Measurements from ENCODE around the gene FKBP11. TPM values are rescaled to one million over a fixed set of nuclear protein-coding genes. Genes with fewer than 3 reads are reported as not detected.

FKBP11 gene
- total RNA-seq, 1 donor from 2014 or later: 12.4 TPM

DNA sequence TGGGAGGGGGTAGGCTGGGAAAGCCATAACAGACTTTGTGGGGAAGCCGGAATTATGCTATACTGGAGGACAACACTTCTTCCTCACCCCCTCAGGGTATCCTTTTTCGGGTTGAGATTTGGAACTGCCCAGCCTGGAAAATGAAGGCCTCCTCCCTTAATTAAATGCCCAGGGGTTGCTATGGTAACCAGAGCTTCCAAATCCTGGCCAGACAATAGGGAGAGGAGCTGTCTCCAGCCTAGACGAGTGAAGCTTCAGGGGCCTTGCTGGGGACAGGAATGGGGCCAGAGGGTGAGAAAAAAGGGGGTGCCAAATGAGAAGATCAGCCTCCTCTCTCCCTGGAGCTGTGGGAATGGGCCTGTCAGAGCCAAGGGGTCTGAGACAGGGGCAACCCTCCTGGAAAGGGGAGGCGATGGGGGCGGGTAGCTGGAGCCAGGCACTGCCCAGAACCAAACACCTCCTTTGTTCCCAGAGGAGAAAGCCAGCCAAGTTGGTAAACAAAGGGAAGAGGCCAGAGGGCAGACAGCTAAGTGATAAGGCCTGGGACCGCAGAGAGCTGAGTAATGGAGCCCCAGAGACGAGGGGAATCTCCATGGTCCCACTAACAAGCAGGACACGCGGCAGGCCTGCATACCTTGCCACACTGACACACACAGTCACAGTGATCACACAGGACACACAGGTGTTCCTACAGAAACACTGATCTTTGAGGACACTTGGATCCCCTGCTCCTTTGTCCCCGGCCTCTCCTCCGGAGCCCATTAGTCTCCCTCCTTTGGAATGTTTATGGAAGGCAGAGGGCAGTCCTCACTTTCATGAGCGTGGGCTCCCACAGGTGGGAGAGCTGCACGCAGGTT, 41.8 kb downstream of the FKBP11 start:
- DNase-seq (ENCODE audit: low read depth) (peak; percentile 35), FAIRE-seq (no peak)
- Histone ChIP-seq H3K36me3 (ENCODE audit: control insufficient read depth, insufficient read depth, low read length) (no peaks in the 10 kb centered on the region), H3K27me3 (ENCODE audit: control insufficient read depth, insufficient read depth, low read length) (no peaks in the 10 kb centered on the region), H3K4me3 (ENCODE audit: low read depth, low read length) (no peak overlapping the region)
- TF ChIP-seq, protein P1, sequence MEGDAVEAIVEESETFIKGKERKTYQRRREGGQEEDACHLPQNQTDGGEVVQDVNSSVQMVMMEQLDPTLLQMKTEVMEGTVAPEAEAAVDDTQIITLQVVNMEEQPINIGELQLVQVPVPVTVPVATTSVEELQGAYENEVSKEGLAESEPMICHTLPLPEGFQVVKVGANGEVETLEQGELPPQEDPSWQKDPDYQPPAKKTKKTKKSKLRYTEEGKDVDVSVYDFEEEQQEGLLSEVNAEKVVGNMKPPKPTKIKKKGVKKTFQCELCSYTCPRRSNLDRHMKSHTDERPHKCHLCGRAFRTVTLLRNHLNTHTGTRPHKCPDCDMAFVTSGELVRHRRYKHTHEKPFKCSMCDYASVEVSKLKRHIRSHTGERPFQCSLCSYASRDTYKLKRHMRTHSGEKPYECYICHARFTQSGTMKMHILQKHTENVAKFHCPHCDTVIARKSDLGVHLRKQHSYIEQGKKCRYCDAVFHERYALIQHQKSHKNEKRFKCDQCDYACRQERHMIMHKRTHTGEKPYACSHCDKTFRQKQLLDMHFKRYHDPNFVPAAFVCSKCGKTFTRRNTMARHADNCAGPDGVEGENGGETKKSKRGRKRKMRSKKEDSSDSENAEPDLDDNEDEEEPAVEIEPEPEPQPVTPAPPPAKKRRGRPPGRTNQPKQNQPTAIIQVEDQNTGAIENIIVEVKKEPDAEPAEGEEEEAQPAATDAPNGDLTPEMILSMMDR (IDR thresholded peaks at IDR 0.05; ENCODE audit: insufficient read depth, low read length, severe bottlenecking): no peak

DNA sequence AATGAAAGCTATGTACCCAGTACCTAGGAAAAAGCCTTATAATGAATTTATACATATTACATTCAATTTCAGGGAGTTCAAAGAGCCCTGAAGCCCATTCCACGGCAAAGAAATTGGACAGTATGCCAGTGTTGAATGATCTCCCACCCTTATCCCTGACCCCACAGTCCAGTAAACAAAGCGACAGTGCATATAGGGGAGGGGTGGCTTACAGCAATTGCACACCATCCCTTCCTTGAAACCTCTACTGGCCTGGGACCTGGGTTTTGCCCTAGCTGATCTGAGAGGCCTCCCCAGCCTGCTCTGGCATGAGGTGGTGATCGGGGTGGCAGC, 42.4 kb downstream of the FKBP11 start:
- TF ChIP-seq, protein P1 (IDR thresholded peaks at IDR 0.05; ENCODE audit: insufficient read depth, low read length, severe bottlenecking): no peak
- DNase-seq (ENCODE audit: low read depth): no peak
- Histone ChIP-seq H3K36me3 (ENCODE audit: control insufficient read depth, insufficient read depth, low read length) (no peaks in the 10 kb centered on the region), H3K27me3 (ENCODE audit: control insufficient read depth, insufficient read depth, low read length) (no peaks in the 10 kb centered on the region), H3K4me3 (ENCODE audit: low read depth, low read length) (no peak overlapping the region)
- no peak for FAIRE-seq

DNA sequence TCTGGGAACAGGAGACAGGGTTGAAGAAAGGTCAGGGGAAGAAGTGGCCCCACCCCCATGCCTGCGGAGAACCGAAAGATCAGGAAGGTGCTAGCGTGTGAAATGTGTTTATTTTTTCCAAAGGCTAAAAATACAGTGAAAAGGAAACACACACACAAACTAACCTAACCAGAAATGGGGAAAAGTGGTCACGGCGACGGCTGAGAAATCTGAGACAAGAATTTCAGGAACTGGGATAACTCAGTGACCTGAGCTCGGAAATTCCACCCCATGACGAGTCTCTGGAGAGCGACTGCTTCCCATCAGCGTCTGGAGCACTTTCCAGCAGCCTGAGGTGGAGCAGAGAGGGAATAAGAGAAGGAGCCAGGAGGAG, 43.0 kb downstream of the FKBP11 start:
- H3K27me3 ChIP-seq (ENCODE audit: control insufficient read depth, insufficient read depth, low read length): no peaks in the 10 kb centered on the region
- TF ChIP-seq, protein P1 (IDR thresholded peaks at IDR 0.05; ENCODE audit: insufficient read depth, low read length, severe bottlenecking): no peak
- FAIRE-seq: no peak
- peak overlapping the region; percentile 7 for H3K4me3 ChIP-seq (ENCODE audit: low read depth, low read length)
- no peaks in the 10 kb centered on the region for H3K36me3 ChIP-seq (ENCODE audit: control insufficient read depth, insufficient read depth, low read length)
- DNase-seq (ENCODE audit: low read depth): peak; percentile 66

DNA sequence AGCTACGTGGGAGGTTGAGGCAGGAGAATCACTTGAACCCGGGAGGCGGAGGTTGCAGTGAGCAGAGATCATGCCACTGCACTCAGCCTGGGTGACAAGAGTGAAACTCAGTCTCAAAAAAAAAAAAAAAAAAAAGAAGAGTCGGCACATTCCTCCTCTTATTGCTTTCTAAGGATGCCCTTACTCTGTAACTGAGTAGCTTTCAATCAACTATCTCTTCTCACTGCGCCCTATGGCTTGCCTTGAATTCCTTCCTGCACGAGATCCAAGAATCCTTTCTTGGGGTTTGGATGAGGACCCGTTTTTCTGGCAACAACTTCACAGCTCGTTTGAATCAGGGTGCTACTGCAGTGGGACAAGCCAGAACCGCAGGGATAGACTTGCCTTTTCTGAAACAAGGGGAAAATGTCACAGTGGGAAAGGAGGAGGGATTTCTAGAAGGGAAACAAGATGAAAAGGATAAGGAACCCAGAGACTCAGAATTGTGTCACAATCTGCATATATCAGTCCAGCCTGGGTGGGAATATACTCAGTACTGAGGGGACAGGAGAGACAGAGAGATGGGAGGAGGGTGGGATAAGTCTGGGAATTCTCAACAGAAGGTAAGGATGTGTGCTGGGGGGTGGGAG, 43.5 kb downstream of the FKBP11 start:
- no peaks in the 10 kb centered on the region for H3K27me3 ChIP-seq (ENCODE audit: control insufficient read depth, insufficient read depth, low read length)
- TF ChIP-seq, protein P1 (IDR thresholded peaks at IDR 0.05; ENCODE audit: insufficient read depth, low read length, severe bottlenecking): no peak
- FAIRE-seq: no peak
- H3K36me3 ChIP-seq (ENCODE audit: control insufficient read depth, insufficient read depth, low read length): no peaks in the 10 kb centered on the region
- H3K4me3 ChIP-seq (ENCODE audit: low read depth, low read length): no peak overlapping the region
- no peak for DNase-seq (ENCODE audit: low read depth)

DNA sequence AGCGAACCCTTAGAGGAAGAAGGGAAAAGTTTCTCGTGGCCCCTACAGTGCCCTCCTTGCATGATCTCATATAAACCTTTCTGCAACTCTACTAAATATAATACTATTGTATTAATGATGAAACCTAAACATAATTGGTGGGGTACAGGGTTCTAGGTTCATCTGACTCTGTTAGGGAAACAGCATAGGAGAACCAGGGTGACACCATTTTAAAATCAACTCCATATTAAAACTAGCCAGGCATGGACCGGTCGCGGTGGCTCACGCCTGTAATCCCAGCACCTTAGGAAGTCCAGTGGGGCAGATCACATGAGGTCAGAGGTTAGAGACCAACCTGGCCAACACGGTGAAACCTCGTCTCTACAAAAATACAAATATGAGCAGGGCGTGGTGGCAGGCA, 44.6 kb downstream of the FKBP11 start:
- Histone ChIP-seq H3K4me3 (ENCODE audit: low read depth, low read length) (no peak overlapping the region), H3K27me3 (ENCODE audit: control insufficient read depth, insufficient read depth, low read length) (no peaks in the 10 kb centered on the region), H3K36me3 (ENCODE audit: control insufficient read depth, insufficient read depth, low read length) (no peaks in the 10 kb centered on the region)
- TF ChIP-seq, protein P1 (IDR thresholded peaks at IDR 0.05; ENCODE audit: insufficient read depth, low read length, severe bottlenecking): no peak
- DNase-seq (ENCODE audit: low read depth) (no peak), FAIRE-seq (no peak)
